K562 (cell line): Measurements from ENCODE around the gene WBP1L. TPM values are rescaled to one million over a fixed set of nuclear protein-coding genes. Genes with fewer than 3 reads are reported as not detected.
A peak's percentile ranks its signal among the peaks of the same experiment; 100 is the strongest.

Experiments used
- ATAC-seq: fragments of 200-7000 bp; cut with Tn5 transposase; 3 replicates; pipeline ENCODE4 v1.9.1; 2020; ENCODE audit warnings: moderate library complexity
- BruUV-seq: library from RNA; stranded (reverse); fragments of 400-500 nt; replicated peaks from 2 replicates; lab custom pipeline; 2021; lab: Mats Ljungman, UMichigan
- CTCF ChIA-PET: fragments of 300-600 bp; formaldehyde crosslinking; extraction: SDS; loops from one replicate; lab custom pipeline; 2021; ENCODE audit warnings: low intra/inter-chr PET ratio; lab: Yijun Ruan, JAX
- POLR2A ChIA-PET: fragments of 300-600, 350-650 bp; sonication (Branson Sonifier 250); formaldehyde crosslinking; extraction: SDS; loops from one replicate; lab custom pipeline; 2021; ENCODE audit warnings: antibody characterized with exemption, inconsistent platforms; lab: Yijun Ruan, JAX
- DNase-seq, 4 experiments: peaks; one replicate each; pipeline versions ENCODE4 v3.0.0 to v3.0.0-alpha.2; 2011 to 2018; ENCODE audit warnings: low spot score in 3 of 4, mixed read lengths in 3 of 4; ENCODE audit errors: extremely low read depth in 1 of 4
- FAIRE-seq: peaks from 2 replicates; lab custom pipeline; 2011; peaks lifted over from hg19 to GRCh38; lab: Jason Lieb, UNC
- H2AFZ ChIP-seq: 2 replicates; pipeline ENCODE4 v1.6.0; 2011; ENCODE audit warnings: low read depth, low read length, control low read depth, inconsistent platforms
- H3K27ac ChIP-seq: fragments of 200-600 bp; 3 replicates; pipeline ENCODE4 v1.8.0; 2011; ENCODE audit warnings: low read depth, mild to moderate bottlenecking, control low read depth, inconsistent platforms, low read length, moderate library complexity, mixed read lengths; ENCODE audit errors: extremely low read depth
- H3K27me3 ChIP-seq, 2 experiments: fragments of 300-600 bp in 1 of 2; 2 replicates in 1 of 2; 3 replicates in 1 of 2; pipeline versions ENCODE4 v1.6.0 to v1.8.0; 2011; ENCODE audit warnings: inconsistent platforms in 2 of 2, low read length in 2 of 2, mild to moderate bottlenecking in 1 of 2, mixed read lengths in 1 of 2, moderate library complexity in 1 of 2; ENCODE audit not compliant: control insufficient read depth in 2 of 2, insufficient read depth in 2 of 2
- H3K36me3 ChIP-seq: fragments of 300-600 bp; 3 replicates; pipeline ENCODE4 v1.8.0; 2011; ENCODE audit warnings: mild to moderate bottlenecking, low read length, inconsistent platforms; ENCODE audit not compliant: control insufficient read depth, insufficient read depth
- H3K4me1 ChIP-seq, 2 experiments: fragments of 200-600 bp in 1 of 2; replicated peaks in 1 of 2; 2 replicates in 1 of 2; 3 replicates in 1 of 2; pipeline versions ENCODE4 v1.5.1 to v1.8.0; 2011; ENCODE audit warnings: inconsistent platforms in 2 of 2, low read length in 2 of 2, mild to moderate bottlenecking in 1 of 2, mixed read lengths in 1 of 2, moderate library complexity in 1 of 2; ENCODE audit not compliant: control insufficient read depth in 2 of 2, insufficient read depth in 2 of 2
- H3K4me2 ChIP-seq: 2 replicates; pipeline ENCODE4 v1.6.1; 2011; ENCODE audit warnings: low read length, control low read depth, inconsistent platforms, mixed read lengths; ENCODE audit not compliant: insufficient read depth
- H3K4me3 ChIP-seq: fragments of 200-600 bp; sonication (generic), shearing (Covaris generic); 2 replicates; pipeline ENCODE4 v1.5.1; 2016; ENCODE audit warnings: control low read depth, inconsistent platforms
- H3K79me2 ChIP-seq: fragments of 200-600 bp; 3 replicates; pipeline ENCODE4 v1.8.0; 2011; ENCODE audit warnings: low read length, inconsistent platforms; ENCODE audit not compliant: control insufficient read depth, insufficient read depth
- H3K9ac ChIP-seq, 2 experiments: 2 replicates each; pipeline versions ENCODE4 v1.6.0 to v1.6.1; 2011; ENCODE audit warnings: low read depth in 2 of 2, low read length in 2 of 2, control low read depth in 1 of 2, inconsistent platforms in 1 of 2, mild to moderate bottlenecking in 1 of 2, mixed read lengths in 1 of 2; ENCODE audit not compliant: insufficient read depth in 1 of 2
- H3K9me1 ChIP-seq: one replicate; pipeline ENCODE4 v1.6.0; 2011; ENCODE audit warnings: inconsistent platforms, mild to moderate bottlenecking, low read length, moderate library complexity; ENCODE audit not compliant: control insufficient read depth, insufficient read depth
- H3K9me3 ChIP-seq: replicated peaks from 2 replicates; pipeline ENCODE4 v1.5.1; 2011; ENCODE audit warnings: low read depth, low read length, inconsistent platforms; ENCODE audit not compliant: control insufficient read depth, insufficient read depth
- H4K20me1 ChIP-seq: replicated peaks from 2 replicates; pipeline ENCODE4 v1.6.1; 2011; ENCODE audit warnings: low read length, inconsistent platforms, mixed read lengths; ENCODE audit not compliant: control insufficient read depth, insufficient read depth
- C11orf30 ChIP-seq: fragments of 450-650 bp; IDR thresholded peaks from 2 replicates; pipeline ENCODE4 v1.6.1; 2016; ENCODE audit warnings: low read depth, mild to moderate bottlenecking
- DDX20 ChIP-seq: fragments of 450-650 bp; IDR thresholded peaks from 2 replicates; pipeline ENCODE4 v1.6.1; 2016; ENCODE audit warnings: missing genetic modification characterization, low read depth, mild to moderate bottlenecking, missing compliant biosample characterization, moderate library complexity
- KDM1A ChIP-seq, 2 experiments: fragments of 450-650 bp; IDR thresholded peaks; 2 replicates each; pipeline ENCODE4 v1.6.1; 2016; ENCODE audit warnings: mild to moderate bottlenecking in 2 of 2
- MAFK ChIP-seq: IDR thresholded peaks from 2 replicates; pipeline ENCODE4 v1.6.1; 2011; ENCODE audit warnings: low read length, improper control_type of control experiment
- MAZ ChIP-seq, 2 experiments: fragments of 450-650 bp in 1 of 2; sonication (generic) in 1 of 2; formaldehyde crosslinking; IDR thresholded peaks in 1 of 2; conservative IDR thresholded peaks in 1 of 2; 2 replicates each; pipeline versions ENCODE4 v1.4.0 to v1.5.0; 2020; ENCODE audit warnings: mild to moderate bottlenecking in 1 of 2, missing genetic modification reagents in 1 of 2
- MEF2D ChIP-seq: conservative IDR thresholded peaks from 2 replicates; pipeline ENCODE4 v1.6.1; 2016; ENCODE audit warnings: low read depth, missing genetic modification characterization, missing compliant biosample characterization
- RAD21 ChIP-seq, 2 experiments: fragments of 250-450 bp in 1 of 2; fragments of 450-650 bp in 1 of 2; sonication (Bioruptor Pico) in 1 of 2; formaldehyde crosslinking in 1 of 2; IDR thresholded peaks in 1 of 2; conservative IDR thresholded peaks in 1 of 2; 2 replicates each; pipeline versions ENCODE4 v1.4.0 to v1.8.0; 2020 to 2022; ENCODE audit warnings: mild to moderate bottlenecking in 2 of 2, moderate library complexity in 1 of 2
- SMAD2 ChIP-seq: fragments of 150-350 bp; IDR thresholded peaks from 2 replicates; pipeline ENCODE4 v1.6.1; 2014; ENCODE audit warnings: low read depth, mild to moderate bottlenecking, low read length
- TAF1 ChIP-seq: IDR thresholded peaks from 2 replicates; pipeline ENCODE4 v1.6.1; 2011; ENCODE audit warnings: mild to moderate bottlenecking, low read length, moderate library complexity; ENCODE audit not compliant: insufficient read depth, control insufficient read depth, severe bottlenecking; ENCODE audit errors: extremely low read depth
- TCF7 ChIP-seq: sonication (generic); IDR thresholded peaks from 2 replicates; pipeline ENCODE4 v1.6.1; 2016; ENCODE audit warnings: antibody characterized with exemption, borderline replicate concordance
- TCFL5 ChIP-seq: fragments of 250-450 bp; sonication (Bioruptor Pico); conservative IDR thresholded peaks from 2 replicates; pipeline ENCODE4 v1.6.1; 2021; ENCODE audit warnings: mild to moderate bottlenecking, moderate library complexity, matching md5 sums
- TEAD4 ChIP-seq, 2 experiments: sonication (generic) in 1 of 2; formaldehyde crosslinking in 1 of 2; IDR thresholded peaks; 2 replicates each; pipeline versions ENCODE4 v1.6.1 to v1.8.0; 2012 to 2022; ENCODE audit warnings: borderline replicate concordance in 1 of 2, inconsistent platforms in 1 of 2, low read length in 1 of 2, mild to moderate bottlenecking in 1 of 2, missing genetic modification reagents in 1 of 2
- WGBS: fragments of 100-300 bp; shearing (Covaris generic); methylation state at CpG from one replicate; pipeline ENCODE4 v1.1.6; 2016; ENCODE audit warnings: low coverage, mixed read lengths; ENCODE audit not compliant: insufficient coverage; ENCODE audit errors: missing lambda C conversion rate; 5-methylcytosine and 5-hydroxymethylcytosine counted together
- in situ Hi-C: fragments of 300-500 bp; cut with MboI; formaldehyde crosslinking; loops from 4 replicates; pipeline ENCODE4 v1.15.0; 2018; ENCODE audit warnings: inconsistent platforms, mixed read lengths
- intact Hi-C: fragments of 100-400 bp; cut with micrococcal nuclease; formaldehyde crosslinking; loops from 2 replicates; pipeline ENCODE4 v1.14.2; 2022
- polyA plus RNA-seq, 8 experiments: library from polyadenylated mRNA; depleted of rRNA in 4 of 8; stranded (reverse) in 5 of 8; unstranded in 3 of 8; fragments of >200 nt; fragmentation: Nextera tagmentation in 2 of 8; fragmentation: Illumina TruSeq in 1 of 8; extraction: Ambion mirVana in 2 of 8; extraction: Trizol in 1 of 8; gene quantifications; 2 replicates each; pipeline versions ENCODE4 v1.2.1 to v1.2.3, GENCODE V29; 2011 to 2014; ENCODE audit warnings: inconsistent platforms in 1 of 8, missing spikeins in 1 of 8
- total RNA-seq, 7 experiments: library from RNA; depleted of rRNA in 6 of 7; stranded (reverse); fragments of >200 nt in 6 of 7; fragmentation: Illumina TruSeq in 2 of 7; extraction: Trizol in 2 of 7; gene quantifications; 2 replicates each; pipeline versions ENCODE4 v1.2.1 to v1.2.3, GENCODE V29; 2011 to 2021; ENCODE audit warnings: low replicate concordance in 1 of 7
- TF ChIP-seq, protein P1 (sequence below): fragments of 200-800 bp; sonication (Bioruptor generic); IDR thresholded peaks from 2 replicates; pipeline ENCODE4 v1.6.1; 2017; ENCODE audit warnings: missing genetic modification characterization, missing compliant biosample characterization
- TF ChIP-seq, protein P2 (sequence below), 3 experiments: IDR thresholded peaks in 2 of 3; conservative IDR thresholded peaks in 1 of 3; 2 replicates each; pipeline ENCODE4 v1.5.1; 2011 to 2012; ENCODE audit warnings: low read length in 3 of 3, mild to moderate bottlenecking in 3 of 3, control low read depth in 2 of 3, improper control_type of control experiment in 1 of 3, inconsistent platforms in 1 of 3, low read depth in 1 of 3, mixed read lengths in 1 of 3, moderate library complexity in 1 of 3; ENCODE audit not compliant: insufficient read depth in 2 of 3

The WBP1L gene
- total and polyA plus RNA-seq, 9 of the 15 experiments (the other 6 are each of a cell fraction or from before 2014, with no cell fraction given) = 3.2 to 14.4 (median 11.3) TPM

DNA sequence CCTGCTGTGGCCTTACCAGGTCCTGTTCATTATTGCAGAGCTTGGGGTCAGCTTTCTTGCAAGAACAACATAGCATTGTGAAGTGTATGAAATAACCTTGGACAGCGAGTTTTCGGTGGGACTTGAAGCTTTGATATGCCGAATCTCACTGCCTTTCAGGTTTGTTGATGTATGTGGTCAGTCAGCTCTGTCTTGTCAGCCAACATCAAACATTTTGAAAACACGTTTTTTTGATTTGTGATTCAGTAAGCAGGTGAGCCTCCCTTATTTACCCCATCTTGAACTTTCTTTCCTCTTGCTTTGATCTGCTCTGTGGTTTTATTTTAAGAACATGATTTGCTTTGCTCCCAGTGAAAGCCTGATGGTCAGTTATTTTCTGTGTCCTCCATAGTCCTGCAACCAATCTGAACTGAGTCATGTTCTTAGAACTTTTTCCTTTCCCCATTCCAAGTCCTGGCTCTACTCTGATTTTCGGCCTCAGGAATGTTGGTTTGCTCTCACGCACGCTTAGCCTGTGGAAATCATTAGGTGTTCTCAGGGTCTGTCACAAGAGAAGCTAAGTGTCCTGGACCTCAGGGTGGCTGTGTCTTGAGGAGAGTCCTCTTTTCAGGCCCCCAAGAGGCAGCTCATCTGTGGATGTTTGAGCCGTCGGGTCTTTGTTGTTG lies 8.7 kb downstream of the WBP1L start (continued):
- TF ChIP-seq, protein P1, sequence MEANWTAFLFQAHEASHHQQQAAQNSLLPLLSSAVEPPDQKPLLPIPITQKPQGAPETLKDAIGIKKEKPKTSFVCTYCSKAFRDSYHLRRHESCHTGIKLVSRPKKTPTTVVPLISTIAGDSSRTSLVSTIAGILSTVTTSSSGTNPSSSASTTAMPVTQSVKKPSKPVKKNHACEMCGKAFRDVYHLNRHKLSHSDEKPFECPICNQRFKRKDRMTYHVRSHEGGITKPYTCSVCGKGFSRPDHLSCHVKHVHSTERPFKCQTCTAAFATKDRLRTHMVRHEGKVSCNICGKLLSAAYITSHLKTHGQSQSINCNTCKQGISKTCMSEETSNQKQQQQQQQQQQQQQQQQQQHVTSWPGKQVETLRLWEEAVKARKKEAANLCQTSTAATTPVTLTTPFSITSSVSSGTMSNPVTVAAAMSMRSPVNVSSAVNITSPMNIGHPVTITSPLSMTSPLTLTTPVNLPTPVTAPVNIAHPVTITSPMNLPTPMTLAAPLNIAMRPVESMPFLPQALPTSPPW (CRISPR knock-in tag) = no peak
- TF ChIP-seq MEF2D (tag) = no peak

DNA sequence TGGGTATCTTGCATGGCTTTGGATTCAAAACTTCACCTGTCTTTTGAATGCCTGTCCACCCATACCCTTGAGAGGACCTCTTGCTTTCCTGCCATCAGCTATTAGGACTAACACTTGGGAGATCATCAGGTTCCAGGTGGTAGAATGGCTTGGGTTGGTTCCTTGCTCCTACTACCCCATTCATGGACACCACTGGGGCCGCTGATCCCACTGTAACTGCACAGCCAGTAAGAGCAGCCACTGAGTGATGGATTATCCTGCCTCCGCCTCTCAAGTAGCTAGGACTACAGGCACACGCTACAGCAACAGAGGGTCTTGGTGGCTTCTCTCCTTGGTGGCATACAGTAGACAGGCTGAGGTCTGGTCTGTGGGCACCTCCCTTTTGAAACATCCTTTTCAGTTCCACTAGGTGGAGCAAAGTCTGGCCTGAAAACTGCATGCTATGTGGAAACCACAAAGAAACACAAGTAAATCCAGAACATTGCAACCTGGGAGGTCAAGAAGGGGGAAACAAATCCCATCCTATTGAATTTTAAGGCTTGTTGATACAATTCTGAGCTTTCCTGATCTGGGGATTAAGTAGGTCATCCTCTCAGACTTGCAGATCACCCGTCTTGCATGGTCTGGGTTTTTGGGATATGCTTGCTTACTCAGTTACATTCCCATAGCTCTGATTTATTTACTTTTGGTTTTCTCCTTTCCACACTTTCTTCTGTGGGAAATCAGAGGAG lies 9.4 kb downstream of the WBP1L start:
- Histone ChIP-seq H3K9me3 (no peaks in the 10 kb centered on the region), H3K9me1 (no peaks in the 10 kb centered on the region), H2AFZ (no peak overlapping the region), H4K20me1 (no peaks in the 10 kb centered on the region), H3K4me1 (no peaks in the 10 kb centered on the region; a peak in 1 of 5 replicates), H3K4me2 (no peak overlapping the region), H3K79me2 (peaks cover 33% of the 10 kb centered on the region), H3K27me3 (no peaks in the 10 kb centered on the region), H3K4me3 (no peak overlapping the region), H3K9ac (no peak overlapping the region), H3K27ac (no peak overlapping the region), H3K36me3 (no peaks in the 10 kb centered on the region; the same call in 2 of the 3 replicates)
- FAIRE-seq = peak; percentile 82
- DNase-seq = peak in 3 of 4 experiments; percentile 19 to 50 (median 27)
- BruUV-seq = no TSS peak
- WGBS = 63% methylated on average over 4 of the region's 4 CpGs
- intact Hi-C loops = no loop called here
- CTCF ChIA-PET = interaction anchor here (1.2 kb wide), 1 partner anchor 149 kb away, joined by 5 read pairs; no protein-coding TSS in a partner anchor
- POLR2A ChIA-PET = interaction anchor here (0.5 kb wide), 1 partner anchor 101 kb away, joined by 3 read pairs; the partner anchor contains the start of gene BORCS7
- ATAC-seq = peak; percentile 85
- in situ Hi-C loops = no loop called here
- TF ChIP-seq SMAD2 = no peak
- peak; percentile 48 to 52; a peak in 3 of 4 replicates for TF ChIP-seq KDM1A (IDR thresholded peaks at IDR 0.05)
- TF ChIP-seq TCFL5 = no peak
- TF ChIP-seq, protein P2, sequence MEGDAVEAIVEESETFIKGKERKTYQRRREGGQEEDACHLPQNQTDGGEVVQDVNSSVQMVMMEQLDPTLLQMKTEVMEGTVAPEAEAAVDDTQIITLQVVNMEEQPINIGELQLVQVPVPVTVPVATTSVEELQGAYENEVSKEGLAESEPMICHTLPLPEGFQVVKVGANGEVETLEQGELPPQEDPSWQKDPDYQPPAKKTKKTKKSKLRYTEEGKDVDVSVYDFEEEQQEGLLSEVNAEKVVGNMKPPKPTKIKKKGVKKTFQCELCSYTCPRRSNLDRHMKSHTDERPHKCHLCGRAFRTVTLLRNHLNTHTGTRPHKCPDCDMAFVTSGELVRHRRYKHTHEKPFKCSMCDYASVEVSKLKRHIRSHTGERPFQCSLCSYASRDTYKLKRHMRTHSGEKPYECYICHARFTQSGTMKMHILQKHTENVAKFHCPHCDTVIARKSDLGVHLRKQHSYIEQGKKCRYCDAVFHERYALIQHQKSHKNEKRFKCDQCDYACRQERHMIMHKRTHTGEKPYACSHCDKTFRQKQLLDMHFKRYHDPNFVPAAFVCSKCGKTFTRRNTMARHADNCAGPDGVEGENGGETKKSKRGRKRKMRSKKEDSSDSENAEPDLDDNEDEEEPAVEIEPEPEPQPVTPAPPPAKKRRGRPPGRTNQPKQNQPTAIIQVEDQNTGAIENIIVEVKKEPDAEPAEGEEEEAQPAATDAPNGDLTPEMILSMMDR (IDR thresholded peaks at IDR 0.05 in 2 of 3, conservative IDR thresholded peaks at IDR 0.05 in 1 of 3; ENCODE audit: insufficient read depth in 2 of 3, low read depth in 1 of 3, low read length in 3 of 3) = peak; percentile 35 to 58 (median 50); a peak in 5 of 6 replicates
- TF ChIP-seq TCF7 = 0 out of 2 replicates have a peak, but pooled peaks have one; percentile 3
- no peak for TF ChIP-seq DDX20 (tag)
- TF ChIP-seq C11orf30 = 0 out of 2 replicates have a peak, but pooled peaks have one; percentile 4
- TF ChIP-seq MAFK = 0 out of 2 replicates have a peak, but pooled peaks have one; percentile 9
- TF ChIP-seq MAZ (CRISPR knock-in tag; conservative IDR thresholded peaks at IDR 0.05 in 1 of 2, IDR thresholded peaks at IDR 0.05 in 1 of 2) = no peak
- no peak for TF ChIP-seq TAF1
- TF ChIP-seq RAD21 (CRISPR knock-in tag; conservative IDR thresholded peaks at IDR 0.05 in 1 of 2, IDR thresholded peaks at IDR 0.05 in 1 of 2) = peak; percentile 39 to 66
- 0 out of 2 replicates have a peak, but pooled peaks have one; percentile 7 for TF ChIP-seq TEAD4 (IDR thresholded peaks at IDR 0.05; ENCODE audit: low read length)
- no peak for TF ChIP-seq TEAD4 (CRISPR knock-in tag; IDR thresholded peaks at IDR 0.05; ENCODE audit: borderline replicate concordance)
